Activated CD4-positive, alpha-beta T cell treated with anti-CD3 and anti-CD28 coated beads for 48 hours (primary cell): Measurements from ENCODE around the gene PSMA8.
"Not testable (repeated sequence)": the region's sequence is repeated elsewhere in the genome, so short reads cannot be mapped to it uniquely, and the experiment has no call there.

Experiments used
- DNase-seq: peaks from one replicate; pipeline ENCODE4 v3.0.0-alpha.2; 2020

Gene PSMA8

GRCh38 chr18:26176134-26176533 is 42.5 kb downstream of the PSMA8 start:
- no peak for DNase-seq

- DNase-seq: no peak
Measured at GRCh38 chr18:26181343-26181826, 47.7 kb downstream of the PSMA8 start.

GRCh38 chr18:26183395-26184112 is 49.9 kb downstream of the PSMA8 start:
- DNase-seq: no peak

- DNase-seq: no peak
Measured at GRCh38 chr18:26185267-26185666, 51.6 kb downstream of the PSMA8 start.

- peak; percentile 43 for DNase-seq
Measured at GRCh38 chr18:26190506-26190905, 56.8 kb downstream of the PSMA8 start.

- no peak for DNase-seq
Measured at GRCh38 chr18:26192233-26192632, 58.6 kb downstream of the PSMA8 start.

- no peak for DNase-seq
Measured at GRCh38 chr18:26196605-26197004, 62.9 kb downstream of the PSMA8 start.

GRCh38 chr18:26202001-26202400 is 68.3 kb downstream of the PSMA8 start:
- DNase-seq: not testable (repeated sequence)

GRCh38 chr18:26205318-26205717 is 71.6 kb downstream of the PSMA8 start:
- no peak for DNase-seq

- no peak for DNase-seq
Measured at GRCh38 chr18:26206488-26206887, 72.8 kb downstream of the PSMA8 start.

GRCh38 chr18:26207937-26208336 is 74.3 kb downstream of the PSMA8 start:
- DNase-seq: no peak

GRCh38 chr18:26208977-26209376 is 75.3 kb downstream of the PSMA8 start:
- no peak for DNase-seq

- DNase-seq: no peak
Measured at GRCh38 chr18:26210147-26210546, 76.5 kb downstream of the PSMA8 start.

- peak; percentile 49 for DNase-seq
Measured at GRCh38 chr18:26215247-26215970, 81.7 kb downstream of the PSMA8 start.

- DNase-seq: no peak
Measured at GRCh38 chr18:26225022-26225693, 91.5 kb downstream of the PSMA8 start.

- no peak for DNase-seq
Measured at GRCh38 chr18:26225915-26226228, 92.2 kb downstream of the PSMA8 start.

- DNase-seq: peak; percentile 96
Measured at GRCh38 chr18:26226229-26227050, 92.8 kb downstream of the PSMA8 start, which contains the start of gene TAF4B. Gene TAF4B, plus strand, starts transcription at chr18:26226445. Its CDS starts 489 bp downstream, at chr18:26226934.

GRCh38 chr18:26227051-26227670 is 93.5 kb downstream of the PSMA8 start:
- no peak for DNase-seq

GRCh38 chr18:26228562-26229260 is 95.0 kb downstream of the PSMA8 start:
- no peak for DNase-seq

- no peak for DNase-seq
Measured at GRCh38 chr18:26230497-26230896, 96.8 kb downstream of the PSMA8 start.

GRCh38 chr18:26233208-26233607 is 99.5 kb downstream of the PSMA8 start:
- no peak for DNase-seq

- not testable (repeated sequence) for DNase-seq
Measured at GRCh38 chr18:26237363-26237762, 103.7 kb downstream of the PSMA8 start.
